RWPE1 (cell line): Measurements from ENCODE around the gene SLC16A7.

Source experiments
- CTCF ChIA-PET: fragments of 350-600 bp; sonication (Branson Sonifier 250); formaldehyde crosslinking; extraction: SDS; loops from one replicate; lab custom pipeline; 2021; lab: Yijun Ruan, JAX
- POLR2A ChIA-PET: fragments of 400-600 bp; formaldehyde crosslinking; extraction: SDS; loops from one replicate; lab custom pipeline; 2020; ENCODE audit warnings: antibody characterized with exemption; ENCODE audit not compliant: low non-redundant PET; lab: Yijun Ruan, JAX
- DNase-seq: peaks from one replicate; pipeline ENCODE4 v3.0.0; 2012; ENCODE audit warnings: low spot score
- H3K27ac ChIP-seq: fragments of 450-650 bp; 2 replicates; pipeline ENCODE4 v1.5.1; 2017
- CTCF ChIP-seq: fragments of 450-650 bp; conservative IDR thresholded peaks from 2 replicates; pipeline ENCODE4 v1.5.1; 2017; ENCODE audit warnings: low read depth, mild to moderate bottlenecking

The SLC16A7 gene

DNA sequence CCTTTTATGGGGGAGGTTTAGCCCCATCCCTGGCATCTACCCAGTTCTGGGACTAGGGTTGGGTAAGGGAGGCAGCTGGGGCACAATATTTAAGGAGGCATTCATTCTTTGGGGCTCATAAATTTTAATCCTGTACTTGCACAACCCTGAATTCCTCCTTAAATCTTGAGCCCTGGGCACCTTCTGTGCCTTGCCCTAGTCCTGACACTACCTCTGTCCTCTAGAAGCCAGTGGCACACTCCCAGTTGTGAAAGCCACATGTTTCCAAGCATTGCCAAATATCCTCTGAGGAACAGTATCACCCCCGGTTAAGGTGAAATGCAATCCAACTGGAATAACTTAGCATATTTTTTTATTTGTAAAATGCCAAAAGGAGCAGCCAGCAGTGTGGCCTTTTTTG lies 36.6 kb downstream of the SLC16A7 start:
- H3K27ac ChIP-seq: no peak overlapping the region
- no peak for TF ChIP-seq CTCF
- ChIA-PET CTCF (no interaction called here), POLR2A (no interaction called here)
- DNase-seq: no peak

- no peak overlapping the region for H3K27ac ChIP-seq
- ChIA-PET CTCF (no interaction called here), POLR2A (no interaction called here)
- no peak for DNase-seq
- no peak for TF ChIP-seq CTCF
Measured at GRCh38 chr12:59634254-59634653, 38.4 kb downstream of the SLC16A7 start.

DNA sequence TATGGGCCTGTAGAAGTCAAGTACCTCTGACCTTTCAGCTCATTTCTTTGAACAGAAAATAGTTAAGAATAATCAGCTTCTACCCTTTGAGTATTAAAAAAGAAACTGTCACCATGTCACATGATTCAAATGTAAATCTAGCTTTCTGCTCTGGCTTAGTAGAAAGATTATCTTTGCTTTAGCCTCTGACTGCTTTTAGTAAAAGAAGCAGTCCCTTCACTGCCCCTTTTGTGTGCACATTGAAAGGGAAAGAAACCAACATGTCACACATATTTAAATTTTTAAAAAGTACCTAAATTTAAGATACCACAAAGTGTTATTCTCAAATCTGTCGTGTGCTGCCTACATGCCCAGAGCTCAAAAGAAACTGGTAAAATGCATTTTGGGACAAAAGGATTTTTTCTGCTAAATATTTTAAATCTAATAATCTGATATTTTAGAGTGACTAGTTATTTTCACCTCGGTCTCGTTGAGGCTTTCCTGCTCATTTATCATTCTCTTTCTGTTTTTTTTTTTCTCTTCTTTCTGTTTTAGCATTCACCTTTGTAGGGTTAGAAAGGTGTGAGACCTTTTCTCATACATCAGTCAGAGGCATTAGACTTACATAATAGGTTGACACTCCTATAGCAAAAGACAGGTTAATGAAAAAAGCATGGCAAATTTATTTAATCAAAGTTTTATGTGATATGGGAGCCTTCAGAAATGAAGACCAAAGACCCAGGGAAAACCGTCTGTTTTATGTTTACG lies 41.3 kb downstream of the SLC16A7 start:
- ChIA-PET POLR2A (no interaction called here), CTCF (no interaction called here)
- no peak for TF ChIP-seq CTCF
- H3K27ac ChIP-seq: no peak overlapping the region
- DNase-seq: no peak

- ChIA-PET POLR2A (no interaction called here), CTCF (interaction anchor here (0.6 kb wide), 1 partner anchor 499 kb away, joined by 5 read pairs; no protein-coding TSS in a partner anchor)
- DNase-seq: no peak
- no peak overlapping the region for H3K27ac ChIP-seq
- TF ChIP-seq CTCF: no peak
Measured at GRCh38 chr12:59637692-59638070, 41.9 kb downstream of the SLC16A7 start.

DNA sequence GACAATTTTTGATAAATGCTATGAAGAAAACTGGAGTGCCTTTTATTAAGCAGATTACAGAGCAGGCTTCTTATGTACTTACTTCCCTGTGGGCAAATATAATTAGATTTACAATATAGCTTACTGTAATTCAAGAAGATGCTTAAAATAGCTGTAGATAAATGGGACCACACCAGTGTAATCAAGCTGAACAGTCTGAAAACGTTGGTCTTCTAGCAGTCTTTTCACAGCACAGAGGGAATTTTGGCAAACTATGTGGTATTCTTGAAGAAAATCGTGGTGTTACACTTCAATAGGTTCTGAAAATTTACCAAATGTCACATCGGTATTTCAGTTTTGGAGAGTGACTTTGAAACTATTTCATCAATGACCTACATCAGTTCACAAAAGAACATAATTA lies 47.7 kb downstream of the SLC16A7 start:
- POLR2A ChIA-PET: no interaction called here
- CTCF ChIA-PET: no interaction called here
- no peak for DNase-seq
- TF ChIP-seq CTCF: no peak
- H3K27ac ChIP-seq: no peak overlapping the region

GRCh38 chr12:59645242-59645641 lies 49.4 kb downstream of the SLC16A7 start:
- no peak overlapping the region for H3K27ac ChIP-seq
- no peak for DNase-seq
- POLR2A ChIA-PET: no interaction called here
- TF ChIP-seq CTCF: no peak
- CTCF ChIA-PET: no interaction called here
